Measurements from ENCODE around the gene PPP3CA.

- no peak for TF ChIP-seq CTCF (IDR thresholded peaks at IDR 0.05)
- TF ChIP-seq POLR2A (IDR thresholded peaks at IDR 0.05), result no peak
- TF ChIP-seq POLR2AphosphoS5 (IDR thresholded peaks at IDR 0.05), result no peak
These were observed 341.7 kb downstream of the PPP3CA start for GRCh38 chr4:101005659-101006058.

Data from breast epithelium (tissue), 3 donors.